K562 (cell line): ENCODE measurements around the gene GALNT13. TPM values are rescaled to one million over a fixed set of nuclear protein-coding genes. Genes with fewer than 3 reads are reported as not detected.

ENCODE experiments used
- ATAC-seq: fragments of 200-7000 bp; cut with Tn5 transposase; 3 replicates; pipeline ENCODE4 v1.9.1; 2020; ENCODE audit warnings: moderate library complexity
- BruUV-seq: library from RNA; stranded (reverse); fragments of 400-500 nt; replicated peaks from 2 replicates; lab custom pipeline; 2021; lab: Mats Ljungman, UMichigan
- CTCF ChIA-PET: fragments of 300-600 bp; formaldehyde crosslinking; extraction: SDS; loops from one replicate; lab custom pipeline; 2021; ENCODE audit warnings: low intra/inter-chr PET ratio; lab: Yijun Ruan, JAX
- POLR2A ChIA-PET: fragments of 300-600, 350-650 bp; sonication (Branson Sonifier 250); formaldehyde crosslinking; extraction: SDS; loops from one replicate; lab custom pipeline; 2021; ENCODE audit warnings: antibody characterized with exemption, inconsistent platforms; lab: Yijun Ruan, JAX
- DNase-seq, 4 experiments: peaks; one replicate each; pipeline versions ENCODE4 v3.0.0 to v3.0.0-alpha.2; 2011 to 2018; ENCODE audit warnings: low spot score in 3 of 4, mixed read lengths in 3 of 4; ENCODE audit errors: extremely low read depth in 1 of 4
- FAIRE-seq: peaks from 2 replicates; lab custom pipeline; 2011; peaks lifted over from hg19 to GRCh38; lab: Jason Lieb, UNC
- H2AFZ ChIP-seq: 2 replicates; pipeline ENCODE4 v1.6.0; 2011; ENCODE audit warnings: low read depth, low read length, control low read depth, inconsistent platforms
- H3K27ac ChIP-seq: fragments of 200-600 bp; 3 replicates; pipeline ENCODE4 v1.8.0; 2011; ENCODE audit warnings: low read depth, mild to moderate bottlenecking, control low read depth, inconsistent platforms, low read length, moderate library complexity, mixed read lengths; ENCODE audit errors: extremely low read depth
- H3K27me3 ChIP-seq, 2 experiments: fragments of 300-600 bp in 1 of 2; 2 replicates in 1 of 2; 3 replicates in 1 of 2; pipeline versions ENCODE4 v1.6.0 to v1.8.0; 2011; ENCODE audit warnings: inconsistent platforms in 2 of 2, low read length in 2 of 2, mild to moderate bottlenecking in 1 of 2, mixed read lengths in 1 of 2, moderate library complexity in 1 of 2; ENCODE audit not compliant: control insufficient read depth in 2 of 2, insufficient read depth in 2 of 2
- H3K36me3 ChIP-seq: fragments of 300-600 bp; 3 replicates; pipeline ENCODE4 v1.8.0; 2011; ENCODE audit warnings: mild to moderate bottlenecking, low read length, inconsistent platforms; ENCODE audit not compliant: control insufficient read depth, insufficient read depth
- H3K4me1 ChIP-seq, 2 experiments: fragments of 200-600 bp in 1 of 2; replicated peaks in 1 of 2; 2 replicates in 1 of 2; 3 replicates in 1 of 2; pipeline versions ENCODE4 v1.5.1 to v1.8.0; 2011; ENCODE audit warnings: inconsistent platforms in 2 of 2, low read length in 2 of 2, mild to moderate bottlenecking in 1 of 2, mixed read lengths in 1 of 2, moderate library complexity in 1 of 2; ENCODE audit not compliant: control insufficient read depth in 2 of 2, insufficient read depth in 2 of 2
- H3K4me2 ChIP-seq: 2 replicates; pipeline ENCODE4 v1.6.1; 2011; ENCODE audit warnings: low read length, control low read depth, inconsistent platforms, mixed read lengths; ENCODE audit not compliant: insufficient read depth
- H3K4me3 ChIP-seq: fragments of 200-600 bp; sonication (generic), shearing (Covaris generic); 2 replicates; pipeline ENCODE4 v1.5.1; 2016; ENCODE audit warnings: control low read depth, inconsistent platforms
- H3K79me2 ChIP-seq: fragments of 200-600 bp; 3 replicates; pipeline ENCODE4 v1.8.0; 2011; ENCODE audit warnings: low read length, inconsistent platforms; ENCODE audit not compliant: control insufficient read depth, insufficient read depth
- H3K9ac ChIP-seq, 2 experiments: 2 replicates each; pipeline versions ENCODE4 v1.6.0 to v1.6.1; 2011; ENCODE audit warnings: low read depth in 2 of 2, low read length in 2 of 2, control low read depth in 1 of 2, inconsistent platforms in 1 of 2, mild to moderate bottlenecking in 1 of 2, mixed read lengths in 1 of 2; ENCODE audit not compliant: insufficient read depth in 1 of 2
- H3K9me1 ChIP-seq: one replicate; pipeline ENCODE4 v1.6.0; 2011; ENCODE audit warnings: inconsistent platforms, mild to moderate bottlenecking, low read length, moderate library complexity; ENCODE audit not compliant: control insufficient read depth, insufficient read depth
- H3K9me3 ChIP-seq: replicated peaks from 2 replicates; pipeline ENCODE4 v1.5.1; 2011; ENCODE audit warnings: low read depth, low read length, inconsistent platforms; ENCODE audit not compliant: control insufficient read depth, insufficient read depth
- H4K20me1 ChIP-seq: replicated peaks from 2 replicates; pipeline ENCODE4 v1.6.1; 2011; ENCODE audit warnings: low read length, inconsistent platforms, mixed read lengths; ENCODE audit not compliant: control insufficient read depth, insufficient read depth
- HNRNPK ChIP-seq: fragments of 200-400 bp; formaldehyde crosslinking; IDR thresholded peaks from one replicate; pipeline ENCODE4 v1.6.1; 2018; ENCODE audit warnings: mild to moderate bottlenecking, low read depth, low read length; ENCODE audit not compliant: poor library complexity, severe bottlenecking
- MTF1 ChIP-seq: fragments of 250-450 bp; sonication (Bioruptor Pico); IDR thresholded peaks from 2 replicates; pipeline ENCODE4 v1.9.0; 2021; ENCODE audit warnings: moderate library complexity, mild to moderate bottlenecking, inconsistent platforms, borderline replicate concordance
- ZNF282 ChIP-seq: sonication (generic); formaldehyde crosslinking; IDR thresholded peaks from 2 replicates; pipeline ENCODE4 v1.8.1; 2023; ENCODE audit warnings: missing genetic modification reagents
- WGBS: fragments of 100-300 bp; shearing (Covaris generic); methylation state at CpG from one replicate; pipeline ENCODE4 v1.1.6; 2016; ENCODE audit warnings: low coverage, mixed read lengths; ENCODE audit not compliant: insufficient coverage; ENCODE audit errors: missing lambda C conversion rate; 5-methylcytosine and 5-hydroxymethylcytosine counted together
- in situ Hi-C: fragments of 300-500 bp; cut with MboI; formaldehyde crosslinking; loops from 4 replicates; pipeline ENCODE4 v1.15.0; 2018; ENCODE audit warnings: inconsistent platforms, mixed read lengths
- intact Hi-C: fragments of 100-400 bp; cut with micrococcal nuclease; formaldehyde crosslinking; loops from 2 replicates; pipeline ENCODE4 v1.14.2; 2022
- polyA plus RNA-seq, 8 experiments: library from polyadenylated mRNA; depleted of rRNA in 4 of 8; stranded (reverse) in 5 of 8; unstranded in 3 of 8; fragments of >200 nt; fragmentation: Nextera tagmentation in 2 of 8; fragmentation: Illumina TruSeq in 1 of 8; extraction: Ambion mirVana in 2 of 8; extraction: Trizol in 1 of 8; gene quantifications; 2 replicates each; pipeline versions ENCODE4 v1.2.1 to v1.2.3, GENCODE V29; 2011 to 2014; ENCODE audit warnings: inconsistent platforms in 1 of 8, missing spikeins in 1 of 8
- total RNA-seq, 7 experiments: library from RNA; depleted of rRNA in 6 of 7; stranded (reverse); fragments of >200 nt in 6 of 7; fragmentation: Illumina TruSeq in 2 of 7; extraction: Trizol in 2 of 7; gene quantifications; 2 replicates each; pipeline versions ENCODE4 v1.2.1 to v1.2.3, GENCODE V29; 2011 to 2021; ENCODE audit warnings: low replicate concordance in 1 of 7
- TF ChIP-seq, protein P1 (sequence below), 2 experiments: fragments of 450-650 bp; IDR thresholded peaks; 2 replicates each; pipeline ENCODE4 v1.6.1; 2016
- TF ChIP-seq, protein P2 (sequence below): fragments of 450-650 bp; conservative IDR thresholded peaks from 2 replicates; pipeline ENCODE4 v1.6.1; 2016; ENCODE audit warnings: missing genetic modification characterization, low read depth, mild to moderate bottlenecking, missing compliant biosample characterization, moderate library complexity
- TF ChIP-seq, protein P3 (sequence below): fragments of 250-450 bp; sonication (Bioruptor Pico); IDR thresholded peaks from 2 replicates; pipeline ENCODE4 v1.4.0; 2020; ENCODE audit warnings: mild to moderate bottlenecking, moderate library complexity, borderline replicate concordance

The GALNT13 gene
- total and polyA plus RNA-seq, 9 of the 15 experiments (the other 6 are each of a cell fraction or from before 2014, with no cell fraction given): not detected

DNA sequence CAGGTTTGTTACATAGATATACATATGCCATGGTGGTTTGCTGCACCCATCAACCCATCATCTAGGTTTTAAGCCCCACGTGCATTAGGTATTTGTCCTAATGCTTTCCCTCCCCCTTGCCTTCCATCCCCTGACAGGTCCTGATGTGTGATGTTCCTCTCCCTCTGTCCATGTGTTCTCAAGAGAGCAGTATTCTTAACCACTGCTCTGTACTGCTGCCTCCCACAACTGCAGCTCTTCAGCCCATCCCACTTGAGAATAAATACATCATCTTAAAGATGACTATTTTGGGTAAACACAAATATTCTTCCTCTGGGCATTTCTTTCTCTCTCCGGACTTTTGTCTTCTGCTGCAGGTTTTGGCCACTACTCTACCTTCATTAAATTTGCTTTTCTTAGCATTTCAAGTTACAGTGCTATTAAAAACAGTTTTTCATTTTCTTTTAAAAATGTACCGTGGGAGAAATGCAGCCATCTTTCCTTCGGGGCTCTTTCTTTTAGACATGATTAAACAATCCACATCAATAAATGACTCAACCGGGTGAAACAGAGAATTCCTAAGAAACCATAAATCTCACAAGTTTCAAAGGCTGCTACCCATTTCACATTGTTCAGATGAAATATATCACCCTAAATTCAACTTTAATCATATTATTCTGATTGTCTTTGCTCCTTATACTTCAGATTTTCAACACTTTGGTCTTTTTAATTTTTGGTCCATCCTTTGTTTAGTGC, 323.4 kb downstream of the GALNT13 start:
- Histone ChIP-seq H3K9me1 (no peaks in the 10 kb centered on the region), H3K4me3 (no peak overlapping the region), H3K4me1 (no peaks in the 10 kb centered on the region), H3K9me3 (no peaks in the 10 kb centered on the region), H3K27me3 (no peaks in the 10 kb centered on the region), H3K27ac (no peak overlapping the region), H3K9ac (no peak overlapping the region), H2AFZ (no peak overlapping the region), H3K79me2 (no peaks in the 10 kb centered on the region), H3K36me3 (no peaks in the 10 kb centered on the region), H3K4me2 (no peak overlapping the region), H4K20me1 (no peaks in the 10 kb centered on the region)
- no peak for ATAC-seq
- no peak for DNase-seq
- ChIA-PET CTCF (no interaction called here), POLR2A (no interaction called here)
- WGBS: 2% methylated on average over 5 of the region's 5 CpGs
- BruUV-seq: no TSS peak
- intact Hi-C loops (no loop called here), in situ Hi-C loops (no loop called here)
- no peak for FAIRE-seq
- TF ChIP-seq HNRNPK (no peak), ZNF282 (CRISPR knock-in tag) (no peak), MTF1 (no peak)
- TF ChIP-seq, protein P1, sequence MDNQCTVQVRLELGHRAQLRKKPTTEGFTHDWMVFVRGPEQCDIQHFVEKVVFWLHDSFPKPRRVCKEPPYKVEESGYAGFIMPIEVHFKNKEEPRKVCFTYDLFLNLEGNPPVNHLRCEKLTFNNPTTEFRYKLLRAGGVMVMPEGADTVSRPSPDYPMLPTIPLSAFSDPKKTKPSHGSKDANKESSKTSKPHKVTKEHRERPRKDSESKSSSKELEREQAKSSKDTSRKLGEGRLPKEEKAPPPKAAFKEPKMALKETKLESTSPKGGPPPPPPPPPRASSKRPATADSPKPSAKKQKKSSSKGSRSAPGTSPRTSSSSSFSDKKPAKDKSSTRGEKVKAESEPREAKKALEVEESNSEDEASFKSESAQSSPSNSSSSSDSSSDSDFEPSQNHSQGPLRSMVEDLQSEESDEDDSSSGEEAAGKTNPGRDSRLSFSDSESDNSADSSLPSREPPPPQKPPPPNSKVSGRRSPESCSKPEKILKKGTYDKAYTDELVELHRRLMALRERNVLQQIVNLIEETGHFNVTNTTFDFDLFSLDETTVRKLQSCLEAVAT (IDR thresholded peaks at IDR 0.05): no peak
- TF ChIP-seq, protein P2, sequence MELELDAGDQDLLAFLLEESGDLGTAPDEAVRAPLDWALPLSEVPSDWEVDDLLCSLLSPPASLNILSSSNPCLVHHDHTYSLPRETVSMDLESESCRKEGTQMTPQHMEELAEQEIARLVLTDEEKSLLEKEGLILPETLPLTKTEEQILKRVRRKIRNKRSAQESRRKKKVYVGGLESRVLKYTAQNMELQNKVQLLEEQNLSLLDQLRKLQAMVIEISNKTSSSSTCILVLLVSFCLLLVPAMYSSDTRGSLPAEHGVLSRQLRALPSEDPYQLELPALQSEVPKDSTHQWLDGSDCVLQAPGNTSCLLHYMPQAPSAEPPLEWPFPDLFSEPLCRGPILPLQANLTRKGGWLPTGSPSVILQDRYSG: no peak
- TF ChIP-seq, protein P3, sequence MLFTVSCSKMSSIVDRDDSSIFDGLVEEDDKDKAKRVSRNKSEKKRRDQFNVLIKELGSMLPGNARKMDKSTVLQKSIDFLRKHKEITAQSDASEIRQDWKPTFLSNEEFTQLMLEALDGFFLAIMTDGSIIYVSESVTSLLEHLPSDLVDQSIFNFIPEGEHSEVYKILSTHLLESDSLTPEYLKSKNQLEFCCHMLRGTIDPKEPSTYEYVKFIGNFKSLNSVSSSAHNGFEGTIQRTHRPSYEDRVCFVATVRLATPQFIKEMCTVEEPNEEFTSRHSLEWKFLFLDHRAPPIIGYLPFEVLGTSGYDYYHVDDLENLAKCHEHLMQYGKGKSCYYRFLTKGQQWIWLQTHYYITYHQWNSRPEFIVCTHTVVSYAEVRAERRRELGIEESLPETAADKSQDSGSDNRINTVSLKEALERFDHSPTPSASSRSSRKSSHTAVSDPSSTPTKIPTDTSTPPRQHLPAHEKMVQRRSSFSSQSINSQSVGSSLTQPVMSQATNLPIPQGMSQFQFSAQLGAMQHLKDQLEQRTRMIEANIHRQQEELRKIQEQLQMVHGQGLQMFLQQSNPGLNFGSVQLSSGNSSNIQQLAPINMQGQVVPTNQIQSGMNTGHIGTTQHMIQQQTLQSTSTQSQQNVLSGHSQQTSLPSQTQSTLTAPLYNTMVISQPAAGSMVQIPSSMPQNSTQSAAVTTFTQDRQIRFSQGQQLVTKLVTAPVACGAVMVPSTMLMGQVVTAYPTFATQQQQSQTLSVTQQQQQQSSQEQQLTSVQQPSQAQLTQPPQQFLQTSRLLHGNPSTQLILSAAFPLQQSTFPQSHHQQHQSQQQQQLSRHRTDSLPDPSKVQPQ (CRISPR knock-in tag): no peak
